Muscle of leg (tissue), 11 donors: ENCODE results near the gene FAM107B. TPM values are rescaled to one million over a fixed set of nuclear protein-coding genes. Genes with fewer than 3 reads are reported as not detected.
A peak's percentile ranks its signal among the peaks of the same experiment; 100 is the strongest.

Source experiments
- DNase-seq: peaks from one replicate; pipeline ENCODE4 v3.0.0; 2013
- H3K27ac ChIP-seq: one replicate; pipeline ENCODE4 v1.5.1; 2013; ENCODE audit warnings: mild to moderate bottlenecking, low read length, control low read depth
- H3K27me3 ChIP-seq: one replicate; pipeline ENCODE4 v1.6.1; 2013; ENCODE audit warnings: low read length; ENCODE audit not compliant: control insufficient read depth, insufficient read depth
- H3K36me3 ChIP-seq: one replicate; pipeline ENCODE4 v1.6.1; 2013; ENCODE audit warnings: low read length; ENCODE audit not compliant: control insufficient read depth, insufficient read depth
- H3K4me1 ChIP-seq: one replicate; pipeline ENCODE4 v1.6.1; 2013; ENCODE audit warnings: low read length; ENCODE audit not compliant: control insufficient read depth, insufficient read depth
- H3K4me3 ChIP-seq: one replicate; pipeline ENCODE4 v1.5.1; 2013; ENCODE audit warnings: low read length, control low read depth
- H3K9me3 ChIP-seq: replicated peaks from 2 replicates; pipeline ENCODE4 v1.6.1; 2013; ENCODE audit warnings: low read depth, low read length; ENCODE audit not compliant: control insufficient read depth
- WGBS: methylation state at CpG from one replicate; pipeline ENCODE4 v1.1.5; 2013; ENCODE audit warnings: missing lambda C conversion rate; ENCODE audit not compliant: insufficient coverage; 5-methylcytosine and 5-hydroxymethylcytosine counted together
- polyA plus RNA-seq, 8 donors: library from polyadenylated mRNA; unstranded; fragments of 120-200 nt; gene quantifications; one replicate each; pipeline versions ENCODE4 v1.2.1 to v1.2.3, GENCODE V29; 2013; ENCODE audit warnings: inconsistent platforms in 1 of 8, low replicate concordance in 1 of 8; ENCODE audit not compliant: insufficient read length in 8 of 8, insufficient read depth in 1 of 8
- total RNA-seq: library from RNA; stranded (reverse); fragments of 120-200 nt; gene quantifications from one replicate; pipeline ENCODE4 v1.2.4, GENCODE V29; 2013

The FAM107B gene
- total and polyA plus RNA-seq, 9 donors = 13.5 to 32.4 (median 18.7) TPM

- H3K4me1 ChIP-seq = peaks cover 8% of the 10 kb centered on the region
- no peaks in the 10 kb centered on the region for H3K9me3 ChIP-seq
- WGBS = no CpG with 5 or more reads among the region's 3 CpGs
- H3K4me3 ChIP-seq = no peak overlapping the region
- DNase-seq = no peak
- H3K27ac ChIP-seq = no peak overlapping the region
- H3K36me3 ChIP-seq = peaks cover 6% of the 10 kb centered on the region
- H3K27me3 ChIP-seq = peaks cover 2% of the 10 kb centered on the region
Measured at GRCh38 chr10:14543904-14544210, 230.8 kb downstream of the FAM107B start.

GRCh38 chr10:14543046-14543903 lies 231.4 kb downstream of the FAM107B start:
- Histone ChIP-seq H3K9me3 (no peaks in the 10 kb centered on the region), H3K27me3 (peaks cover 2% of the 10 kb centered on the region), H3K27ac (peak overlapping the region; percentile 32), H3K4me3 (no peak overlapping the region), H3K36me3 (peaks cover 6% of the 10 kb centered on the region), H3K4me1 (peaks cover 8% of the 10 kb centered on the region)
- peak; percentile 81 for DNase-seq
- 13% methylated on average over 5 of the region's 11 CpGs for WGBS

- DNase-seq = no peak
- 75% methylated on average over 9 of the region's 9 CpGs for WGBS
- no peak overlapping the region for H3K4me3 ChIP-seq
- H3K9me3 ChIP-seq = no peaks in the 10 kb centered on the region
- peaks cover 12% of the 10 kb centered on the region for H3K4me1 ChIP-seq
- peaks cover 6% of the 10 kb centered on the region for H3K36me3 ChIP-seq
- no peak overlapping the region for H3K27ac ChIP-seq
- peaks cover 2% of the 10 kb centered on the region for H3K27me3 ChIP-seq
Measured at GRCh38 chr10:14541379-14541778, 233.3 kb downstream of the FAM107B start.

- H3K4me1 ChIP-seq = peaks cover 15% of the 10 kb centered on the region
- no peaks in the 10 kb centered on the region for H3K9me3 ChIP-seq
- peaks cover 2% of the 10 kb centered on the region for H3K27me3 ChIP-seq
- H3K36me3 ChIP-seq = peaks cover 6% of the 10 kb centered on the region
- H3K27ac ChIP-seq = no peak overlapping the region
- 73% methylated on average over 4 of the region's 5 CpGs for WGBS
- no peak overlapping the region for H3K4me3 ChIP-seq
- no peak for DNase-seq
Measured at GRCh38 chr10:14540611-14541010, 234.1 kb downstream of the FAM107B start.

- no peak overlapping the region for H3K4me3 ChIP-seq
- H3K36me3 ChIP-seq = peaks cover 6% of the 10 kb centered on the region
- H3K27me3 ChIP-seq = peaks cover 2% of the 10 kb centered on the region
- WGBS = 80% methylated on average over 2 of the region's 3 CpGs
- no peak overlapping the region for H3K27ac ChIP-seq
- no peak for DNase-seq
- H3K9me3 ChIP-seq = no peaks in the 10 kb centered on the region
- peaks cover 15% of the 10 kb centered on the region for H3K4me1 ChIP-seq
Measured at GRCh38 chr10:14540062-14540461, 234.6 kb downstream of the FAM107B start.

- DNase-seq = no peak
- no peak overlapping the region for H3K27ac ChIP-seq
- H3K4me3 ChIP-seq = no peak overlapping the region
- peaks cover 6% of the 10 kb centered on the region for H3K36me3 ChIP-seq
- no peaks in the 10 kb centered on the region for H3K9me3 ChIP-seq
- peaks cover 2% of the 10 kb centered on the region for H3K27me3 ChIP-seq
- peaks cover 17% of the 10 kb centered on the region for H3K4me1 ChIP-seq
Measured at GRCh38 chr10:14539176-14539575, 235.5 kb downstream of the FAM107B start.

GRCh38 chr10:14536241-14537213 lies 238.2 kb downstream of the FAM107B start:
- WGBS = 42% methylated on average over 8 of the region's 21 CpGs
- DNase-seq = peak; percentile 72
- no peak overlapping the region for H3K4me3 ChIP-seq
- peak overlapping the region; percentile 71 for H3K27ac ChIP-seq
- peaks cover 13% of the 10 kb centered on the region for H3K4me1 ChIP-seq
- peaks cover 7% of the 10 kb centered on the region for H3K36me3 ChIP-seq
- no peaks in the 10 kb centered on the region for H3K9me3 ChIP-seq
- no peaks in the 10 kb centered on the region for H3K27me3 ChIP-seq

- 30% methylated on average over 6 of the region's 7 CpGs for WGBS
- peak; percentile 88 for DNase-seq
- H3K36me3 ChIP-seq = peaks cover 4% of the 10 kb centered on the region
- peak overlapping the region; percentile 21 for H3K27ac ChIP-seq
- H3K9me3 ChIP-seq = no peaks in the 10 kb centered on the region
- H3K27me3 ChIP-seq = no peaks in the 10 kb centered on the region
- H3K4me3 ChIP-seq = no peak overlapping the region
- H3K4me1 ChIP-seq = peaks cover 12% of the 10 kb centered on the region
Measured at GRCh38 chr10:14535457-14536130, 239.1 kb downstream of the FAM107B start.

- H3K36me3 ChIP-seq = peaks cover 7% of the 10 kb centered on the region
- no peaks in the 10 kb centered on the region for H3K9me3 ChIP-seq
- H3K4me3 ChIP-seq = no peak overlapping the region
- no peaks in the 10 kb centered on the region for H3K27me3 ChIP-seq
- H3K27ac ChIP-seq = no peak overlapping the region
- WGBS = 90% methylated on average over 7 of the region's 7 CpGs
- no peak for DNase-seq
- H3K4me1 ChIP-seq = peaks cover 9% of the 10 kb centered on the region
Measured at GRCh38 chr10:14534152-14534551, 240.5 kb downstream of the FAM107B start.

- no peaks in the 10 kb centered on the region for H3K27me3 ChIP-seq
- 93% methylated on average over 10 of the region's 16 CpGs for WGBS
- no peaks in the 10 kb centered on the region for H3K9me3 ChIP-seq
Measured at GRCh38 chr10:14533295-14533694, 241.4 kb downstream of the FAM107B start.

More at GRCh38 chr10:14533295-14533694, 241.4 kb downstream of the FAM107B start:
- peaks cover 9% of the 10 kb centered on the region for H3K36me3 ChIP-seq
- H3K4me3 ChIP-seq = no peak overlapping the region
- no peak for DNase-seq
- H3K27ac ChIP-seq = no peak overlapping the region
- H3K4me1 ChIP-seq = peaks cover 9% of the 10 kb centered on the region
